HEK293 (cell line): ENCODE data around the gene OLFM2.

Source experiments
- CTCF ChIP-seq: fragments of 450-650 bp; formaldehyde crosslinking; IDR thresholded peaks from 2 replicates; pipeline ENCODE4 v1.5.1; 2016; ENCODE audit warnings: missing biosample characterization, missing genetic modification characterization
- HOXA7 ChIP-seq: sonication (generic); formaldehyde crosslinking; IDR thresholded peaks from 2 replicates; pipeline ENCODE4 v1.8.1; 2022; ENCODE audit warnings: missing genetic modification reagents, borderline replicate concordance

DNA sequence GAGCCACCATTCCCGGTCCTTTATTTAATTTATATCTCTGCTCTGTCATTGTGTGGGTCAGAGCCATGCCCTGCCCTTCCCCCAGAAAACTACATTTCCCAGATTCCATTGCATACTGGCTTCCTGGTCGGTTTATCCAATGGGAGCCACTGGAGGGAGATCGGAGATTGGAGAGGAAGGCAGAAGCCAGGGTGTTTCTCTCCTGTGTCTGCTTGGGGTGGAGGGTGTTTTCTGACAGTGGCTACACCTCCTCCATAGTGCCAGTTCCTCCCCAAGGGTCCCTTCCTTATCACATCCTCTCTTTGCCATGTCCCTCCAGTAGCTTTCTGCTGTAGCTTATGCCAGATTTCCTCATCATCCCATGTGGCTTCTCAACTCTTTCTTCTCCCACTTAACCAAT, 19.0 kb downstream of the OLFM2 start:
- TF ChIP-seq CTCF (tag by site-specific recombination) (no peak), HOXA7 (CRISPR knock-in tag) (no peak)
